Activated CD4-positive, alpha-beta memory T cell treated with anti-CD3 and anti-CD28 coated beads for 36 hours (primary cell): ENCODE data around the gene PTEN. TPM values are rescaled to one million over a fixed set of nuclear protein-coding genes. Genes with fewer than 3 reads are reported as not detected.
"Not testable (repeated sequence)": the region's sequence is repeated elsewhere in the genome, so short reads cannot be mapped to it uniquely, and the experiment has no call there.

Source experiments
- CTCF ChIA-PET: fragments of 350-600 bp; sonication (Branson Sonifier 250); formaldehyde crosslinking; loops from one replicate; lab custom pipeline; 2021; ENCODE audit warnings: antibody characterized with exemption, inconsistent platforms; lab: Charles Lee
- POLR2A ChIA-PET: fragments of 350-600 bp; sonication (Branson Sonifier 250); formaldehyde crosslinking; loops from one replicate; lab custom pipeline; 2021; ENCODE audit warnings: antibody characterized with exemption; lab: Charles Lee
- DNase-seq: peaks from one replicate; pipeline ENCODE4 v3.0.0-alpha.2; 2020
- H3K27ac Mint-ChIP-seq: one replicate; pipeline ENCODE4 v1.8.0; 2021; ENCODE audit warnings: mixed read lengths
- H3K27me3 Mint-ChIP-seq: one replicate; pipeline ENCODE4 v1.8.0; 2021; ENCODE audit warnings: mixed read lengths
- H3K36me3 Mint-ChIP-seq: one replicate; pipeline ENCODE4 v1.8.0; 2021; ENCODE audit warnings: mixed read lengths
- H3K4me1 Mint-ChIP-seq: one replicate; pipeline ENCODE4 v1.8.0; 2021; ENCODE audit warnings: low read depth, mixed read lengths
- H3K4me3 Mint-ChIP-seq: one replicate; pipeline ENCODE4 v1.8.0; 2021; ENCODE audit warnings: mild to moderate bottlenecking, mixed read lengths
- H3K9me3 Mint-ChIP-seq: one replicate; pipeline ENCODE4 v1.8.0; 2021; ENCODE audit warnings: mixed read lengths
- intact Hi-C: fragments of 100-400 bp; cut with micrococcal nuclease; formaldehyde crosslinking; loops from one replicate; pipeline ENCODE4 v1.15.1; 2023
- total RNA-seq, 2 experiments: library from RNA; stranded (reverse); gene quantifications; one replicate each; pipeline ENCODE4 v1.2.3, GENCODE V29; 2021

The PTEN gene
- total RNA-seq, 2 experiments from 2014 or later = 31.9 to 36.8 TPM

GRCh38 chr10:87903396-87903795 is 40.0 kb downstream of the PTEN start:
- peaks cover 37% of the 10 kb centered on the region for H3K4me1 Mint-ChIP-seq
- H3K9me3 Mint-ChIP-seq = peaks cover 43% of the 10 kb centered on the region
- intact Hi-C loops, POLR2A ChIA-PET, H3K27ac Mint-ChIP-seq, DNase-seq, CTCF ChIA-PET, H3K4me3 Mint-ChIP-seq, H3K27me3 Mint-ChIP-seq: not testable (repeated sequence)
- peaks cover 67% of the 10 kb centered on the region for H3K36me3 Mint-ChIP-seq

- intact Hi-C loops = no loop called here
- no peak for DNase-seq
- no peak overlapping the region for H3K27ac Mint-ChIP-seq
- peaks cover 27% of the 10 kb centered on the region for H3K4me1 Mint-ChIP-seq
- ChIA-PET CTCF (interaction anchor here (0.6 kb wide), 1 partner anchor 36 kb away, joined by 3 read pairs; no protein-coding TSS in a partner anchor), POLR2A (no interaction called here)
- H3K27me3 Mint-ChIP-seq = no peaks in the 10 kb centered on the region
- H3K9me3 Mint-ChIP-seq = peaks cover 36% of the 10 kb centered on the region
- H3K4me3 Mint-ChIP-seq = no peak overlapping the region
- H3K36me3 Mint-ChIP-seq = peaks cover 61% of the 10 kb centered on the region
Measured at GRCh38 chr10:87913156-87913921, 49.9 kb downstream of the PTEN start.

- CTCF ChIA-PET = no interaction called here
- peaks cover 40% of the 10 kb centered on the region for H3K4me1 Mint-ChIP-seq
- no peak overlapping the region for H3K4me3 Mint-ChIP-seq
- POLR2A ChIA-PET = no interaction called here
- intact Hi-C loops = loop anchor here (5.0 kb wide), 1 partner anchor 48 kb away; no protein-coding TSS in a partner anchor
- DNase-seq = no peak
- no peak overlapping the region for H3K27ac Mint-ChIP-seq
- peaks cover 34% of the 10 kb centered on the region for H3K9me3 Mint-ChIP-seq
- peaks cover 50% of the 10 kb centered on the region for H3K36me3 Mint-ChIP-seq
- H3K27me3 Mint-ChIP-seq = no peaks in the 10 kb centered on the region
Measured at GRCh38 chr10:87915406-87915805, 52.0 kb downstream of the PTEN start.

GRCh38 chr10:87915989-87916388 is 52.6 kb downstream of the PTEN start:
- no peak for DNase-seq
- H3K9me3 Mint-ChIP-seq = peaks cover 30% of the 10 kb centered on the region
- POLR2A ChIA-PET = no interaction called here
- no peak overlapping the region for H3K27ac Mint-ChIP-seq
- H3K4me3 Mint-ChIP-seq = no peak overlapping the region
- H3K36me3 Mint-ChIP-seq = peaks cover 46% of the 10 kb centered on the region
- no peaks in the 10 kb centered on the region for H3K27me3 Mint-ChIP-seq
- intact Hi-C loops = loop anchor here (5.0 kb wide), 1 partner anchor 49 kb away; no protein-coding TSS in a partner anchor
- H3K4me1 Mint-ChIP-seq = peaks cover 43% of the 10 kb centered on the region
- CTCF ChIA-PET = no interaction called here

GRCh38 chr10:87916515-87916914 is 53.1 kb downstream of the PTEN start:
- CTCF ChIA-PET = no interaction called here
- Mint-ChIP-seq H3K27ac (no peak overlapping the region), H3K4me3 (no peak overlapping the region), H3K4me1 (peaks cover 43% of the 10 kb centered on the region), H3K27me3 (no peaks in the 10 kb centered on the region), H3K36me3 (peaks cover 42% of the 10 kb centered on the region), H3K9me3 (peaks cover 28% of the 10 kb centered on the region)
- POLR2A ChIA-PET = no interaction called here
- no peak for DNase-seq
- intact Hi-C loops = loop anchor here (5.0 kb wide), 1 partner anchor 49 kb away; no protein-coding TSS in a partner anchor

GRCh38 chr10:87918254-87918859 is 54.9 kb downstream of the PTEN start:
- Mint-ChIP-seq H3K4me1 (peaks cover 60% of the 10 kb centered on the region), H3K4me3 (no peak overlapping the region), H3K36me3 (peaks cover 39% of the 10 kb centered on the region), H3K9me3 (peaks cover 14% of the 10 kb centered on the region), H3K27me3 (no peaks in the 10 kb centered on the region), H3K27ac (no peak overlapping the region)
- no peak for DNase-seq
- POLR2A ChIA-PET = no interaction called here
- intact Hi-C loops = loop anchor here (5.0 kb wide), 1 partner anchor 51 kb away; no protein-coding TSS in a partner anchor
- CTCF ChIA-PET = interaction anchor here (1.0 to 1.1 kb wide), 2 partner anchors 173 to 200 kb away, joined by 3 to 4 read pairs; no protein-coding TSS in a partner anchor

- Mint-ChIP-seq H3K4me1 (peaks cover 76% of the 10 kb centered on the region), H3K27me3 (no peaks in the 10 kb centered on the region), H3K9me3 (peaks cover 5% of the 10 kb centered on the region), H3K36me3 (peaks cover 36% of the 10 kb centered on the region), H3K4me3 (no peak overlapping the region), H3K27ac (no peak overlapping the region)
- ChIA-PET CTCF (no interaction called here), POLR2A (no interaction called here)
- intact Hi-C loops = no loop called here
- no peak for DNase-seq
Measured at GRCh38 chr10:87920538-87920937, 57.1 kb downstream of the PTEN start.

GRCh38 chr10:87921931-87922688 is 58.7 kb downstream of the PTEN start:
- Mint-ChIP-seq H3K4me3 (no peak overlapping the region), H3K27ac (no peak overlapping the region), H3K9me3 (peaks cover 5% of the 10 kb centered on the region), H3K36me3 (peaks cover 41% of the 10 kb centered on the region), H3K27me3 (no peaks in the 10 kb centered on the region), H3K4me1 (peaks cover 77% of the 10 kb centered on the region)
- intact Hi-C loops = no loop called here
- no peak for DNase-seq
- ChIA-PET POLR2A (no interaction called here), CTCF (no interaction called here)

GRCh38 chr10:87923233-87923632 is 59.8 kb downstream of the PTEN start:
- CTCF ChIA-PET = no interaction called here
- DNase-seq = no peak
- H3K27ac Mint-ChIP-seq = no peak overlapping the region

GRCh38 chr10:87925570-87925969 is 62.1 kb downstream of the PTEN start:
- Mint-ChIP-seq H3K4me1 (peaks cover 79% of the 10 kb centered on the region), H3K4me3 (no peak overlapping the region), H3K36me3 (peaks cover 41% of the 10 kb centered on the region), H3K27ac (no peak overlapping the region), H3K9me3 (peaks cover 5% of the 10 kb centered on the region), H3K27me3 (no peaks in the 10 kb centered on the region)
- intact Hi-C loops = no loop called here
- ChIA-PET POLR2A (interaction anchor here (0.7 kb wide), 1 partner anchor 120 kb away, joined by 3 read pairs; no protein-coding TSS in a partner anchor), CTCF (interaction anchor here (0.7 kb wide), 1 partner anchor 10 kb away, joined by 4 read pairs; no protein-coding TSS in a partner anchor)
- no peak for DNase-seq

More at GRCh38 chr10:87923233-87923632, 59.8 kb downstream of the PTEN start:
- intact Hi-C loops = no loop called here
- POLR2A ChIA-PET = no interaction called here
- Mint-ChIP-seq H3K27me3 (no peaks in the 10 kb centered on the region), H3K4me1 (peaks cover 76% of the 10 kb centered on the region), H3K4me3 (no peak overlapping the region), H3K36me3 (peaks cover 43% of the 10 kb centered on the region), H3K9me3 (peaks cover 5% of the 10 kb centered on the region)

GRCh38 chr10:87927091-87927490 is 63.7 kb downstream of the PTEN start:
- no peaks in the 10 kb centered on the region for H3K9me3 Mint-ChIP-seq
- H3K27me3 Mint-ChIP-seq = no peaks in the 10 kb centered on the region
- peaks cover 36% of the 10 kb centered on the region for H3K36me3 Mint-ChIP-seq
- no peak overlapping the region for H3K27ac Mint-ChIP-seq
- DNase-seq = no peak
- peaks cover 81% of the 10 kb centered on the region for H3K4me1 Mint-ChIP-seq
- CTCF ChIA-PET = no interaction called here
- H3K4me3 Mint-ChIP-seq = no peak overlapping the region
- intact Hi-C loops = no loop called here
- POLR2A ChIA-PET = no interaction called here

GRCh38 chr10:87928996-87929395 is 65.6 kb downstream of the PTEN start:
- DNase-seq = no peak
- Mint-ChIP-seq H3K4me1 (peaks cover 64% of the 10 kb centered on the region), H3K36me3 (peaks cover 23% of the 10 kb centered on the region), H3K4me3 (no peak overlapping the region), H3K9me3 (no peaks in the 10 kb centered on the region), H3K27ac (no peak overlapping the region), H3K27me3 (no peaks in the 10 kb centered on the region)
- intact Hi-C loops = no loop called here
- ChIA-PET CTCF (no interaction called here), POLR2A (no interaction called here)
